H1 (cell line): ENCODE data around the gene FRMD4A. TPM values are rescaled to one million over a fixed set of nuclear protein-coding genes. Genes with fewer than 3 reads are reported as not detected.

ENCODE experiments used
- CTCF ChIA-PET: fragments of 300-600 bp; sonication (Branson Sonifier 250); formaldehyde crosslinking; loops from one replicate; lab custom pipeline; 2021; ENCODE audit not compliant: partially characterized antibody; lab: Charles Lee
- POLR2A ChIA-PET: fragments of 300-600 bp; sonication (Branson Sonifier 250); formaldehyde crosslinking; loops from one replicate; lab custom pipeline; 2021; ENCODE audit warnings: inconsistent platforms; ENCODE audit not compliant: partially characterized antibody; lab: Charles Lee
- DNase-seq, 2 experiments: peaks; one replicate each; pipeline versions ENCODE4 v3.0.0 to v3.0.0-alpha.2; 2010 to 2022; ENCODE audit warnings: low spot score in 2 of 2, low read depth in 1 of 2, mixed read lengths in 1 of 2
- FAIRE-seq: peaks from 2 replicates; lab custom pipeline; 2011; peaks lifted over from hg19 to GRCh38; lab: Jason Lieb, UNC
- H2AFZ ChIP-seq: 2 replicates; pipeline ENCODE4 v1.8.1; 2012; ENCODE audit warnings: low read length, inconsistent platforms
- H2AK5ac ChIP-seq: 2 replicates; pipeline ENCODE4 v1.6.1; 2013; ENCODE audit warnings: low read depth, low read length
- H2BK120ac ChIP-seq: replicated peaks from 2 replicates; pipeline ENCODE3; 2013; ENCODE audit warnings: low read depth, low read length, inconsistent platforms
- H2BK12ac ChIP-seq: 2 replicates; pipeline ENCODE4 v1.6.1; 2013; ENCODE audit warnings: low read depth, low read length
- H2BK15ac ChIP-seq: 2 replicates; pipeline ENCODE4 v1.6.1; 2013; ENCODE audit warnings: low read length
- H2BK20ac ChIP-seq: 2 replicates; pipeline ENCODE4 v1.6.1; 2013; ENCODE audit warnings: low read length
- H2BK5ac ChIP-seq: 2 replicates; pipeline ENCODE4 v1.6.1; 2013; ENCODE audit warnings: low read depth, low read length
- H3K14ac ChIP-seq: 2 replicates; pipeline ENCODE4 v1.6.1; 2013; ENCODE audit warnings: inconsistent platforms; ENCODE audit not compliant: insufficient read length
- H3K18ac ChIP-seq: 2 replicates; pipeline ENCODE4 v1.6.1; 2013; ENCODE audit warnings: low read length; ENCODE audit errors: extremely low read depth
- H3K23ac ChIP-seq: 2 replicates; pipeline ENCODE4 v1.6.1; 2013; ENCODE audit warnings: inconsistent platforms; ENCODE audit not compliant: insufficient read length
- H3K23me2 ChIP-seq: 2 replicates; pipeline ENCODE4 v1.6.1; 2013; ENCODE audit warnings: low read depth, low read length
- H3K27ac ChIP-seq: 2 replicates; pipeline ENCODE4 v1.6.1; 2011; ENCODE audit warnings: low read depth, low read length, inconsistent platforms
- H3K27me3 ChIP-seq, 4 experiments: replicated peaks in 1 of 4; 1 replicate in 1 of 4; 2 replicates in 3 of 4; pipeline versions ENCODE4 v1.6.1 to v1.8.1; 2011 to 2013; ENCODE audit warnings: low read length in 3 of 4, mild to moderate bottlenecking in 3 of 4, inconsistent platforms in 2 of 4, mixed read lengths in 2 of 4, moderate library complexity in 1 of 4; ENCODE audit not compliant: control insufficient read depth in 3 of 4, insufficient read depth in 3 of 4; ENCODE audit errors: extremely low read depth in 1 of 4
- H3K36me3 ChIP-seq, 4 experiments: 2 replicates each; pipeline versions ENCODE4 v1.6.1 to v1.8.1; 2011 to 2013; ENCODE audit warnings: mild to moderate bottlenecking in 4 of 4, low read length in 3 of 4, moderate library complexity in 2 of 4, control low read depth in 1 of 4, inconsistent platforms in 1 of 4; ENCODE audit not compliant: insufficient read depth in 4 of 4, control insufficient read depth in 2 of 4
- H3K4ac ChIP-seq: replicated peaks from 2 replicates; pipeline ENCODE3; 2013; ENCODE audit warnings: low read length, low read depth, mixed read lengths, inconsistent platforms; ENCODE audit not compliant: insufficient read length
- H3K4me1 ChIP-seq, 4 experiments: replicated peaks in 1 of 4; 1 replicate in 1 of 4; 2 replicates in 3 of 4; pipeline versions ENCODE4 v1.6.1 to v1.8.1; 2011 to 2013; ENCODE audit warnings: low read length in 3 of 4, inconsistent platforms in 2 of 4, mixed read lengths in 1 of 4; ENCODE audit not compliant: insufficient read depth in 4 of 4, control insufficient read depth in 3 of 4
- H3K4me2 ChIP-seq, 2 experiments: 2 replicates each; pipeline versions ENCODE4 v1.6.1 to v1.8.1; 2011 to 2013; ENCODE audit warnings: low read depth in 2 of 2, low read length in 2 of 2, control low read depth in 1 of 2, inconsistent platforms in 1 of 2, mild to moderate bottlenecking in 1 of 2; ENCODE audit not compliant: insufficient read depth in 1 of 2
- H3K4me3 ChIP-seq, 4 experiments: fragments of 200-600, 300-600 bp in 1 of 4; sonication (generic), shearing (Covaris generic), sonication (Bioruptor Twin) in 1 of 4; 2 replicates each; pipeline versions ENCODE4 v1.5.1 to v1.8.1; 2011 to 2016; ENCODE audit warnings: low read length in 4 of 4, low read depth in 3 of 4, control low read depth in 2 of 4, inconsistent platforms in 2 of 4, mild to moderate bottlenecking in 2 of 4, mixed read lengths in 1 of 4, moderate library complexity in 1 of 4; ENCODE audit not compliant: insufficient read depth in 2 of 4; ENCODE audit errors: extremely low read depth in 1 of 4
- H3K56ac ChIP-seq: replicated peaks from 2 replicates; pipeline ENCODE3; 2013; ENCODE audit warnings: low read depth, mild to moderate bottlenecking, mixed read lengths, low read length, inconsistent platforms; ENCODE audit not compliant: insufficient read length
- H3K79me1 ChIP-seq: 2 replicates; pipeline ENCODE4 v1.6.1; 2013; ENCODE audit warnings: low read depth, low read length, control low read depth
- H3K79me2 ChIP-seq, 2 experiments: 2 replicates each; pipeline versions ENCODE4 v1.6.1 to v1.8.1; 2012 to 2013; ENCODE audit warnings: low read length in 2 of 2, mild to moderate bottlenecking in 2 of 2, inconsistent platforms in 1 of 2; ENCODE audit not compliant: insufficient read depth in 2 of 2, control insufficient read depth in 1 of 2
- H3K9ac ChIP-seq, 4 experiments: replicated peaks in 1 of 4; 1 replicate in 1 of 4; 2 replicates in 3 of 4; pipeline versions ENCODE4 v1.6.1 to v1.8.1; 2011 to 2013; ENCODE audit warnings: low read depth in 3 of 4, low read length in 3 of 4, control low read depth in 2 of 4, mild to moderate bottlenecking in 2 of 4, moderate library complexity in 2 of 4, inconsistent platforms in 1 of 4; ENCODE audit errors: extremely low read depth in 1 of 4
- H3K9me3 ChIP-seq, 2 experiments: 2 replicates each; pipeline versions ENCODE4 v1.6.1 to v1.8.1; 2012 to 2013; ENCODE audit warnings: mild to moderate bottlenecking in 2 of 2, moderate library complexity in 2 of 2, control low read depth in 1 of 2, inconsistent platforms in 1 of 2, low read depth in 1 of 2, low read length in 1 of 2, mixed read lengths in 1 of 2; ENCODE audit not compliant: insufficient read depth in 2 of 2
- H4K20me1 ChIP-seq, 2 experiments: replicated peaks in 1 of 2; 2 replicates each; pipeline versions ENCODE3 to v1.8.1; 2011 to 2013; ENCODE audit warnings: inconsistent platforms in 2 of 2, low read length in 2 of 2, mild to moderate bottlenecking in 1 of 2; ENCODE audit not compliant: insufficient read depth in 2 of 2, control insufficient read depth in 1 of 2
- H4K5ac ChIP-seq: 2 replicates; pipeline ENCODE4 v1.6.1; 2013; ENCODE audit warnings: low read length, low read depth, mixed read lengths, inconsistent platforms; ENCODE audit not compliant: insufficient read length
- H4K8ac ChIP-seq: 2 replicates; pipeline ENCODE4 v1.8.0; 2013; ENCODE audit warnings: mild to moderate bottlenecking, moderate library complexity, low read length, inconsistent platforms; ENCODE audit not compliant: insufficient read depth; ENCODE audit errors: extremely low read depth
- H4K91ac ChIP-seq: replicated peaks from 2 replicates; pipeline ENCODE3; 2013; ENCODE audit warnings: low read length, mixed read lengths, inconsistent platforms; ENCODE audit not compliant: insufficient read length
- ASH2L ChIP-seq: fragments of 200-600, 300-600 bp; sonication (generic); IDR thresholded peaks from one replicate; pipeline ENCODE4 v1.7.1; 2017; ENCODE audit warnings: low read length
- CBX5 ChIP-seq: fragments of 300-800, 300-1000 bp; sonication (generic); IDR thresholded peaks from 2 replicates; pipeline ENCODE4 v1.7.1; 2016; ENCODE audit warnings: antibody characterized with exemption, low read length, low read depth
- E2F6 ChIP-seq: IDR thresholded peaks from 2 replicates; pipeline ENCODE4 v1.6.1; 2012; ENCODE audit warnings: inconsistent platforms
- GABPA ChIP-seq: IDR thresholded peaks from 2 replicates; pipeline ENCODE4 v1.6.1; 2011; ENCODE audit warnings: mild to moderate bottlenecking, low read length, moderate library complexity, borderline replicate concordance; ENCODE audit not compliant: insufficient read depth
- MAFK ChIP-seq: IDR thresholded peaks from 2 replicates; pipeline ENCODE4 v1.6.1; 2012; ENCODE audit warnings: low read depth, mild to moderate bottlenecking, improper control_type of control experiment, low read length
- POU5F1 ChIP-seq: IDR thresholded peaks from 2 replicates; pipeline ENCODE4 v1.6.1; 2011; ENCODE audit warnings: low read depth, mild to moderate bottlenecking, low read length, moderate library complexity
- RBBP5 ChIP-seq: IDR thresholded peaks from 2 replicates; pipeline ENCODE4 v1.7.1; 2012; ENCODE audit warnings: low read depth, mild to moderate bottlenecking, inconsistent platforms, low read length, moderate library complexity, borderline replicate concordance
- SP2 ChIP-seq: IDR thresholded peaks from 2 replicates; pipeline ENCODE4 v1.6.1; 2012; ENCODE audit warnings: mild to moderate bottlenecking, low read length, inconsistent platforms
- TAF1 ChIP-seq: IDR thresholded peaks from 2 replicates; pipeline ENCODE4 v1.6.1; 2011; ENCODE audit warnings: mild to moderate bottlenecking, low read depth, low read length
- WGBS, 2 experiments: shearing (Covaris generic) in 1 of 2; methylation state at CpG; one replicate each; pipeline versions ENCODE4 v1.1.6 to v1.1.7; 2013 to 2015; ENCODE audit warnings: low lambda C conversion rate in 2 of 2, mixed read lengths in 2 of 2, inconsistent platforms in 1 of 2, low coverage in 1 of 2, missing lambda C conversion rate in 1 of 2; ENCODE audit not compliant: insufficient replicate concordance in 2 of 2, insufficient coverage in 1 of 2, insufficient read length in 1 of 2; ENCODE audit errors: extremely low coverage in 1 of 2, missing lambda C conversion rate in 1 of 2; 5-methylcytosine and 5-hydroxymethylcytosine counted together
- polyA plus RNA-seq, 7 experiments: library from polyadenylated mRNA; depleted of rRNA in 3 of 7; stranded (reverse) in 5 of 7; unstranded in 2 of 7; fragments of >200 nt in 5 of 7; fragments of 200-250 nt in 2 of 7; gene quantifications; 1 replicate in 5 of 7; 2 replicates in 1 of 7; 4 replicates in 1 of 7; pipeline versions ENCODE4 v1.2.1 to v1.2.3, GENCODE V29; 2011 to 2013; ENCODE audit warnings: missing spikeins in 2 of 7, mixed read lengths in 2 of 7
- total RNA-seq: library from RNA; stranded (reverse); fragmentation: NEBNext Ultra II Directional; extraction: Animal tissue kit (Norgen Biotek cat#: 25700); gene quantifications from 2 replicates; pipeline ENCODE4 v1.2.1, GENCODE V29; 2021

FRMD4A gene
- total and polyA plus RNA-seq, 2 of the 8 experiments (the other 6 are each of a cell fraction or from before 2014, with no cell fraction given) = 38.6 to 39.6 TPM

GRCh38 chr10:13761490-13762091 lies 569.1 kb downstream of the FRMD4A start:
- Histone ChIP-seq H3K18ac (no peak overlapping the region), H4K5ac (no peak overlapping the region), H3K36me3 (no peaks in the 10 kb centered on the region), H2BK12ac (no peak overlapping the region), H2BK120ac (no peak overlapping the region), H3K79me1 (no peaks in the 10 kb centered on the region), H2AFZ (no peak overlapping the region), H2BK20ac (no peak overlapping the region), H4K20me1 (no peaks in the 10 kb centered on the region), H3K4me3 (no peak overlapping the region), H3K56ac (no peak overlapping the region), H2BK5ac (no peak overlapping the region), H3K9me3 (no peaks in the 10 kb centered on the region), H3K27me3 (no peaks in the 10 kb centered on the region), H3K14ac (no peak overlapping the region), H3K23ac (no peak overlapping the region), H3K4me2 (no peak overlapping the region), H4K8ac (no peak overlapping the region), H3K4ac (no peak overlapping the region), H2BK15ac (no peak overlapping the region), H3K9ac (no peak overlapping the region), H3K23me2 (no peaks in the 10 kb centered on the region), H2AK5ac (no peak overlapping the region), H3K4me1 (peaks cover 3 to 19% (median 12%) of the 10 kb centered on the region in 4 experiments), H3K27ac (no peak overlapping the region), H3K79me2 (no peaks in the 10 kb centered on the region), H4K91ac (no peak overlapping the region)
- TF ChIP-seq MAFK (no peak), SP2 (no peak), RBBP5 (no peak), CBX5 (no peak), TAF1 (no peak), E2F6 (no peak), GABPA (no peak), POU5F1 (no peak), ASH2L (no peak)
- DNase-seq (no peak), FAIRE-seq (no peak)
- 92% methylated on average over 2 of the region's 2 CpGs; no CpG with 5 or more reads in 1 of the 2 experiments for WGBS, 2 experiments
- CTCF ChIA-PET = interaction anchor here (0.8 to 1.2 kb wide), 3 partner anchors 16 to 102 kb away, joined by 3 to 5 read pairs (median 4); no protein-coding TSS in a partner anchor
- POLR2A ChIA-PET = no interaction called here
